ENCODE results near the gene DNHD1. TPM values are rescaled to one million over a fixed set of nuclear protein-coding genes. Genes with fewer than 3 reads are reported as not detected.

Gene DNHD1
- total RNA-seq, 1 donor from 2014 or later, result 4.4 TPM

- TF ChIP-seq, protein P1, sequence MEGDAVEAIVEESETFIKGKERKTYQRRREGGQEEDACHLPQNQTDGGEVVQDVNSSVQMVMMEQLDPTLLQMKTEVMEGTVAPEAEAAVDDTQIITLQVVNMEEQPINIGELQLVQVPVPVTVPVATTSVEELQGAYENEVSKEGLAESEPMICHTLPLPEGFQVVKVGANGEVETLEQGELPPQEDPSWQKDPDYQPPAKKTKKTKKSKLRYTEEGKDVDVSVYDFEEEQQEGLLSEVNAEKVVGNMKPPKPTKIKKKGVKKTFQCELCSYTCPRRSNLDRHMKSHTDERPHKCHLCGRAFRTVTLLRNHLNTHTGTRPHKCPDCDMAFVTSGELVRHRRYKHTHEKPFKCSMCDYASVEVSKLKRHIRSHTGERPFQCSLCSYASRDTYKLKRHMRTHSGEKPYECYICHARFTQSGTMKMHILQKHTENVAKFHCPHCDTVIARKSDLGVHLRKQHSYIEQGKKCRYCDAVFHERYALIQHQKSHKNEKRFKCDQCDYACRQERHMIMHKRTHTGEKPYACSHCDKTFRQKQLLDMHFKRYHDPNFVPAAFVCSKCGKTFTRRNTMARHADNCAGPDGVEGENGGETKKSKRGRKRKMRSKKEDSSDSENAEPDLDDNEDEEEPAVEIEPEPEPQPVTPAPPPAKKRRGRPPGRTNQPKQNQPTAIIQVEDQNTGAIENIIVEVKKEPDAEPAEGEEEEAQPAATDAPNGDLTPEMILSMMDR (IDR thresholded peaks at IDR 0.05; ENCODE audit: borderline replicate concordance), result no peak
- no peak for DNase-seq
- peak overlapping the region; percentile 91 for H3K4me3 ChIP-seq
- H3K36me3 ChIP-seq, result peaks cover 68% of the 10 kb centered on the region
- H3K27me3 ChIP-seq (ENCODE audit: low read depth), result no peaks in the 10 kb centered on the region
- peaks cover 38% of the 10 kb centered on the region for H3K4me1 ChIP-seq
- peak overlapping the region; percentile 93 for H3K27ac ChIP-seq (replicated peaks)
- intact Hi-C loops (cut with micrococcal nuclease), result no loop called here
- no peaks in the 10 kb centered on the region for H3K9me3 ChIP-seq (replicated peaks)
Measured at GRCh38 chr11:6481924-6482275, 15.2 kb upstream of the DNHD1 start.

DNA sequence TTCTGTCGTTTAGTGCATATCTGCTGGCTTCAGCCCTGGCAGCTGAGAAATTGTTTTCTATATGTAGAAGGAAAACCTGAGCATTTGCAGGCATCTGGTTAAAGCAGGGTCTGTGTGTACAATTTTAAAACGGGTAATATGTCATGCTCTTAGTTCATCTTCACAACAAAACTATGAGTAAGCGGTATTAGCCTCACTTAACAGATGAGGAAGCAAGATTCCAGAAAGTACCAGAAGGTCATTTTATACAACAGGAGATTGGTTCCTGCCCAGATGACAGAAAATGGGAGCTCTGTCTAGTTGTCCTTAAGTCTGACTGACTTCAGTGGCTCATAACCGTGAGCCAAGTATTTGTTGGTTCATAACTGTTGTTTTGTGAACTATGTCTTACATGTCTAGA, 14.6 kb upstream of the DNHD1 start:
- intact Hi-C loops (cut with micrococcal nuclease), result no loop called here

GRCh38 chr11:6483015-6483414, 14.1 kb upstream of the DNHD1 start:
- no peak overlapping the region for H3K27ac ChIP-seq (replicated peaks)
- intact Hi-C loops (cut with micrococcal nuclease), result no loop called here
- no peaks in the 10 kb centered on the region for H3K27me3 ChIP-seq (ENCODE audit: low read depth)
- no peak overlapping the region for H3K4me3 ChIP-seq
- peaks cover 38% of the 10 kb centered on the region for H3K4me1 ChIP-seq
- H3K9me3 ChIP-seq (replicated peaks), result no peaks in the 10 kb centered on the region
- peaks cover 65% of the 10 kb centered on the region for H3K36me3 ChIP-seq
- TF ChIP-seq, protein P1 (IDR thresholded peaks at IDR 0.05; ENCODE audit: borderline replicate concordance), result no peak
- DNase-seq, result no peak

More for the DNA sequence above, 14.6 kb upstream of the DNHD1 start:
- TF ChIP-seq, protein P1 (IDR thresholded peaks at IDR 0.05; ENCODE audit: borderline replicate concordance), result no peak
- no peak for DNase-seq
- Histone ChIP-seq H3K27ac (replicated peaks) (peak overlapping the region; percentile 93), H3K27me3 (ENCODE audit: low read depth) (no peaks in the 10 kb centered on the region), H3K4me3 (peak overlapping the region; percentile 91), H3K36me3 (peaks cover 67% of the 10 kb centered on the region), H3K9me3 (replicated peaks) (no peaks in the 10 kb centered on the region), H3K4me1 (peaks cover 38% of the 10 kb centered on the region)

GRCh38 chr11:6485661-6486060, 11.4 kb upstream of the DNHD1 start:
- Histone ChIP-seq H3K4me3 (no peak overlapping the region), H3K4me1 (peaks cover 25% of the 10 kb centered on the region), H3K36me3 (peaks cover 59% of the 10 kb centered on the region), H3K27ac (replicated peaks) (no peak overlapping the region), H3K9me3 (replicated peaks) (no peaks in the 10 kb centered on the region), H3K27me3 (ENCODE audit: low read depth) (no peaks in the 10 kb centered on the region)
- TF ChIP-seq, protein P1 (IDR thresholded peaks at IDR 0.05; ENCODE audit: borderline replicate concordance), result no peak
- intact Hi-C loops (cut with micrococcal nuclease), result no loop called here
- DNase-seq, result no peak

- no peak overlapping the region for H3K27ac ChIP-seq (replicated peaks)
- intact Hi-C loops (cut with micrococcal nuclease), result no loop called here
- no peaks in the 10 kb centered on the region for H3K27me3 ChIP-seq (ENCODE audit: low read depth)
- no peak for DNase-seq
- TF ChIP-seq, protein P1 (IDR thresholded peaks at IDR 0.05; ENCODE audit: borderline replicate concordance), result no peak
- H3K9me3 ChIP-seq (replicated peaks), result no peaks in the 10 kb centered on the region
- no peak overlapping the region for H3K4me3 ChIP-seq
- H3K4me1 ChIP-seq, result peaks cover 21% of the 10 kb centered on the region
- peaks cover 64% of the 10 kb centered on the region for H3K36me3 ChIP-seq
Measured at GRCh38 chr11:6486256-6486655, 10.8 kb upstream of the DNHD1 start.

DNA sequence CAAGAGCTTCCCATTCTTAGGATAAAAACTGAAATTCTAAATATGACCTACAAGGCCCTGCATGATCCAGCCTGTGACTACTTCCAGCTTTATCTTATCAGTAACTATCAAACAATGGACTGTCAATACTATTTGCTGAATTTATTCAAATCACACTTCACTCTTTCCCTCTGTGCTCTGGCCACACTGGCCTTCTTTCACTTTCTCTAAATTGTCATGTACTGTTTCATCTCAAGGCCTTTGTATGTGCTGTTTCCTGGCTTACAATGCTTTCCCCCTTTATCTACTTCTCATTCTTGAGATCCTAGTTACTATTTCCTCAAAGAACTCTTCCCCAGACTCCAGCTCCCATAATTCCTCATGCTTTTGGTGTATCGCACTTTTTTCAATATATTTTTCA, 10.1 kb upstream of the DNHD1 start:
- DNase-seq, result no peak
- TF ChIP-seq, protein P1 (IDR thresholded peaks at IDR 0.05; ENCODE audit: borderline replicate concordance), result no peak
- Histone ChIP-seq H3K9me3 (replicated peaks) (no peaks in the 10 kb centered on the region), H3K27me3 (ENCODE audit: low read depth) (no peaks in the 10 kb centered on the region), H3K4me1 (peaks cover 15% of the 10 kb centered on the region), H3K4me3 (no peak overlapping the region), H3K36me3 (peaks cover 70% of the 10 kb centered on the region), H3K27ac (replicated peaks) (no peak overlapping the region)
- intact Hi-C loops (cut with micrococcal nuclease), result no loop called here
